Activated gamma-delta T cell treated with anti-CD3 and anti-CD28 coated beads, Interleukin-2, amount 50 U/mL, for 16 hours (primary cell): ENCODE measurements around the gene DOK1.

Source experiments
- DNase-seq: peaks from one replicate; pipeline ENCODE4 v3.0.0-alpha.2; 2020; ENCODE audit warnings: low read depth

The DOK1 gene

DNA sequence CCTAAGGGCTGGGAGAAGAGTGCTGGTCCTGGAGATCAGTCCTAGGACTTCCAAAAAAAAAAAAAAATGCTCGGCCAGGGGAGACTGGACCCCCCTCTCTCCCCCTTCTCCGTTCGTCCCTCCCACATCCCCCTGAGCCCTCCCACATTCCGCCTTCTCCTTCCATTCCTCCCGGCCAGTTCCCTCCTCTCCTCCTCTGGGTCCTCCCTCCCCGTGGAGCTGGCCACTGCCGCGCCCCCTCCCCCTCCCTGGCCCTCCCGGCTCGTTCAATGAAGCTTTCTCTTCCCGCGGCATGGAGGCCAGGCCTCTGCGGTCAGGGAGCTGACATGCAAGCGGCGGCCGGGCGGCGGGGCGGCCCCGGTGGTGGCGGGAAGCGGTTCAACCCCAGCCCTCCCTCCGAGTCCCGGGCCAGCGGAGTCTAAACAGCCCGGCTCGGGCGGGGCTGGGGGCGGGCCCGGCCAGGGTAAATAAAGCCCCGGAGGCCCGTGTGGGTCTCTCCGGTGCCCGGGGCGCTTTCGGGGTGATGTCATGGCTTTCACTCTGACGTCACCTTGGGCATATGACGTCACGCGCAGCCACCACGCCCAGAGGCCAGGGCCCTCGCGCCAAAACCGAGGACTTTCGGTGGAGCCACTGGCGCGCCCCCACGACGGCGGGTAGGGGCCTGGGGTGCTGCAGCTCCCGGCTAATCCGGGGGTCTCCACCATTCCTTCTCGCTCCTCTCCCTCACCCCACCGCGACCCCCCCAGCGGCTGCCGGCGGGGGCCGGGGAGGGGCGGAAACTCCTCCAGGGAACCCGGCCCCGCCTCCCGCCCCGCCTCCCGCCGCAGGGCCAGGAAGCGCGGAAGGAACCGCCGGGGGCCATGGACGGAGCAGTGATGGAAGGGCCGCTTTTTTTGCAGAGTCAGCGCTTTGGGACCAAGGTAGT, at the start of gene DOK1, which contains the start of gene LOXL3:
Gene DOK1 (plus strand): TSS at position 829 of the 928 bp plus-strand sequence. CDS start 35 bp downstream, at position 864.
Gene LOXL3 (minus strand): TSS at position 51 of the 928 bp plus-strand sequence. CDS start 1,308 bp downstream, outside the sequence.
- peak; percentile 68 for DNase-seq

DNA sequence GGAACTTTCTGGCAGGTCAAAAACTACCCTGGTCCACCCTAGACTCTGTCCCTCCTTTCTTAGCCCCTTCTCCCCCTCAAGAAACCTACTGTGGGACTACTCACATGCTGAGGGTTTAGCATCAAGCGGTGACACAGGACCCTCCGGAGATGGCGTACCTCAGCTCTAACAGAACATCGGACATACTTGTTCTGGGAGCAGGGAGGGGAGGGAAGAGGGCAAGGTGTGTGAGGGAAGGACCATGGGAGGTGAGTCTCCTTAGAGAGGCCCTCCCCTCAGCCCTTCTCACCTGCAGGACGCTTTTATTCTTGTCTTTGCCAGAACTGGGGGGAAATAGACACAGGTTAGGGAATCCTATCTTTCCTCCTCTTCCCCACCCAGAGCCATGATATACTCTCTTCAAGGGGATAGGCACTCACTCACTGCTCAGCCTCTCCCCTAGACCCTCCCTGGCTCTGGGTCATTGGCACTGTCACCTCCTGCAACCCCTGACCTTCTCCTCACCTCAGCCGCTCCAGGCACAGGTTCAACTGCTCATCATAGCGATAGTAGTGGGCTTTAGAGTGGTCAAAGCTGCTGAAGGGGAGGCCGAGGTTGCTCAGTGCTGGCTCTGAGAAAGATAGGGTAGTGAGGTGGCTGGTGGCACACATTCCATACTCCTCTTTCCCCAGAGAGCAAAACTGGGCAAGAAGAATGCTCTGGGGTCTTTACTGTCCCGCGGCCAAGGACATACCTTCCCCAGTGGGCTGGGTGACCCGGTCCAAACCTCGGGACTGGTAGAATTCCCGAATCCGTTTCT, 48.9 kb upstream of the DOK1 start:
- DNase-seq: no peak

DNA sequence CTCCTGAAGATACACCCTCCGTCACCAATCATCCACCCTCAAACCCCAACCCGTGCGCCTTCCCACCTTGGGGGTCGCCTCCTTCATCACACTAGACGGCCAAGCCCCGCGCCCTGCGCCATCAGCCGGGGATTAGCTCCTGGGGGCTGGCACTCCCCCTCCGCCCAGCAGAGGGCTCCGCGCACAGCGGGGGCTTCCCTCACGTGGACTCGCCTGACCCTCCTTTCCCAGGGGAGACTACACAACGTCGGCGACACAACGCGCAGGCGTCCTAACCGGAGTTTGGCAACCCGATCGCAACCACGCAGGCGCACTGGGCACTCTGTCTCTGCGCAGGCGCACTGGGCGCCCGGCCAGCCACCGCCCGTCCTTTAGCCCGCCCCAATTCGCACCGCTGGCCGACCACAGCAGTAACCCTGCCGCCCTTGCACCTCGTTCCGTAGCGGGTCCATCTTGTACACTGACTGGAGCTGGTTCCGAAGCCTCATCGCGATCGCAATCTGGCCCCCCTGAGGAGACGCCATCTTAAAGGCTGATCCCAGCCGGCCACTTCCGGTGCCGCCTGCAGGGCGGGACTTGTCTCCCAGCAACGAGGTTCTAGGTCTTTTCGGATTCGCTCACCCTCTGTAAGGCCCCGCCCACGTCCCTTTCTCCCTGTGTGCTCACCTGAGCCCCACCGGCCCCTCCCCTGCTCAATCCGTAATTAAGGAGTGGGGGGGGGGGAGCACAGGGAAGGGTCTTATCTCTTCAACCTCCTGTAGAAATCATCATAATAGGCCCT, 47.2 kb upstream of the DOK1 start, which contains the start of gene PCGF1:
Gene PCGF1 (minus strand): TSS at position 551 of the 781 bp plus-strand sequence. CDS start 27 bp downstream, at position 524.
- DNase-seq: peak; percentile 98

DNA sequence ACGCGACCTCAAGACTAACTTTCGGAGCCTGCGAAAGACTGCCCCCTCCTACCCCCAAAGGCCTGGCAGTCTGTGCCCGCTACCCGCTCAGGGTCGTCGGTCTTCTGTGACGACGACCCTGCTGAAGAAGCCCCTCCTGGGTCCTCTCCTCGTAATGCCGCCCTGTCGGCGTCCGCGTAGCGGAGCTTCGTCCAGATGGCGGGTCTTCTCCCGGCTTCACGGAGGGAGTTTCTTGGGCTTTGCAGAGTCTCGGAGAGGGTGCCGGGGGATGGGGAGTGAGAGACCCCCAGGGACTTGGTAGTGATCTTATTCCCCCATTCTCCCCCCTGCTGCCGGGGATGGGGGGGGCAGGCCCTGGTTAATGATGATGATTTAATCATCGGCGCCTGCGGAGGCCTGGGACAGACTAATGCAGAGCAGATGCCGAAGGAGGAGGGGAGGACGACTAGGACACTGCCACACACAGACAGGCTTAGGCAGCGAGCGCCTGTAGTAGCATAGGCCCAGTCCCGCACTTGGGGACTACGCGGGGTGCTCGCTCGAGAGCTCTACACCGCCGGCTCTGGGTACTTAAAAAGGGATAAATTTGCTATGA, 46.5 kb upstream of the DOK1 start:
- DNase-seq: no peak

DNA sequence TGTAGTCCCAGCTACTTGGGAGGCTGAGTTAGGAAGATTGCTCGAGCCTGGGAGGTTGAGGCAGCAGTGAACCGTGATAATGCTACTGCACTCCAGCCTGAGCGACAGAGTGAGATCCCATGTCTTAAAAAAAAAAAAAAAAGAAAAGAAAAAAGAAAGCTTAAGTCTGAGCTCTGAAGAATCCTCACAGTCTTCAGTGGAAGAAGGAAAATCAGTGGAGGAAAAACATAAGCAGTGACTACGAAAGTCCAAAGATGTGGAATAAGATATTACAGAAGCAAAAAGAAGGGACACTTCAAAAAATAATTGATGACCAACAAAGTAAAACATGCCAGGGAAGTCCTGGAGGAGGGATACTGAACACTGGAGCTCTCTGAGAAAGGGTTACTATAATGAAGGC, 44.2 kb upstream of the DOK1 start:
- DNase-seq: no peak

DNA sequence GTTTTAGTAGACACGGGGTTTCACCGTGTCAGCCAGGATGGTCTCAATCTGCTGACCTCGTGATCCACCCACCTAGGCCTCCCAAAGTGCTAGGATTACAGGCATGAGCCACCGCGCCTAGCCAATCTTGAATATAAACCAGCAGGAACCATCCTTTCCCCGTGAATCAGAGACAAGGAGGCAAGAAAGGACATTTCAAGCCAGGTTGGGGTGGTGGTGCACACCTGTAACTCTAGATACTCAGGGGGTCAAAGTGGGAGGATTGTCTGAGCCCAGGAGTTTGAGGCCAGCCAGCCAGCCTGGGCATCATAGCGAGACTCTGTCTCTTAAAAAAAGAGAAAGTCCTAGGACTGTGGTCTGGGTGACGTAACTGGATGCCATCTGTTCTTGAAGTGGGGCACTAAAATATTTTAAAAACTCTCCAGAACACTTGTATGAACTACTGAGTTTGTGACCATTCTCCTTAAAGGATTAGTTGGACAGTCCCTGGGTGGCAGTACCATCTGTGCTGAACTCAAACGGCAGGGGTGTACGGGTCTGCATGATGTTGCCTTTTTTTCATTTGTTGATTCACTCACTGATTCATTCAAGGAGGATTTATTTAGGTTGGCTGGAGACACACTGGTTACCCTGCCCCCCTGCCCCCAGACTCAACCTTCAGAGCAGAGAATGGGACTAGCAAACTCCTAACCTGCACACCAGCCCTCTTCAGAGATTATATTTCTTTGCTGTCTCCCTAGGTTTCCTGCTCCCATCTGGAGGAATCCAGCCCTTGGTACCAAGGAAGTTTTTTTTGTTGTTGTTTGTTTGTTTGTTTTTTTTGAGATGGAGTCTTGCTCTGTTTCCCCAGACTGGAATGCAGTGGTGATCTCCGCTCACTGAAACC, 43.2 kb upstream of the DOK1 start:
- DNase-seq: no peak

DNA sequence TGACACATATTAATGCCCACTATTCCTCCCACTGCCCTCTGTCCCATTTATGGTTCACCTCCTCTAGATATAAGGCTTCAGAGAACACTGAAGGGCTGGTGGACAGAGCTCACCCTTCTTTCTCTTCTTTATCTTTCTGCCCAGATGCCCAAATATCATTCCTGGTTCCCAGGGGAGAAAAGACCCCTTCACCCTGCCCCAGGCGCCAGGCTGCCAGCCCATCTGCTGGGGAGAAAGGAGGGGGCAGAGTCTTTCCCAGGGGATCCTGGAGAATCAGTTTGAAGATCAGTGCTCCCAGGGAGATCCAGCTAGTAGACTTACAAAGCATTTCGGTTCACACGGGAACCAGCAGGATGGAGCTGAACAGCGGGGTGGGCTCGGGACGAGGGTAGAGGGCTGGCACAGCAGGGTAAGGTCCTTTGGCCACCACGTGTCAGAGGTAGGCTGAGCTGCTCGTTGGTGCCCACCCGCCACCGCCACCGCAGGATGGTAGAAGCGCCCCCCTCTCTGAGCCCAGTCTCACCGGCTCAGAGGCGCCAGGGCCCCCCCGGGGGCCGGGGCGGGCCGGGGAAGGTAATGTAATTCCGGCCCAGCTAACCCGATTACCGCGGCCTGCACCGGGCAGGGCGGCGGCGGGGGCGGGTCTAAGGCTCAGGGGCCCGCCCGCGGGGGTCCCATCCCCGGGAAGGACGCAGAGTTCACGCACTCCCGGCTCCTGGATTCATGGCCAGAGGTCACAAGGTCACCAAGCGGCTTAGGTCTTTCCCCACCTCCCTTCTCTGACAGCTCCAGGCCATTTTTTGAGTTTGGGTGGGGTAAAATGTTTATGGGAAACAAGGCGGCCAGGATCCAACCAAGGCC, 41.5 kb upstream of the DOK1 start:
- DNase-seq: no peak

DNA sequence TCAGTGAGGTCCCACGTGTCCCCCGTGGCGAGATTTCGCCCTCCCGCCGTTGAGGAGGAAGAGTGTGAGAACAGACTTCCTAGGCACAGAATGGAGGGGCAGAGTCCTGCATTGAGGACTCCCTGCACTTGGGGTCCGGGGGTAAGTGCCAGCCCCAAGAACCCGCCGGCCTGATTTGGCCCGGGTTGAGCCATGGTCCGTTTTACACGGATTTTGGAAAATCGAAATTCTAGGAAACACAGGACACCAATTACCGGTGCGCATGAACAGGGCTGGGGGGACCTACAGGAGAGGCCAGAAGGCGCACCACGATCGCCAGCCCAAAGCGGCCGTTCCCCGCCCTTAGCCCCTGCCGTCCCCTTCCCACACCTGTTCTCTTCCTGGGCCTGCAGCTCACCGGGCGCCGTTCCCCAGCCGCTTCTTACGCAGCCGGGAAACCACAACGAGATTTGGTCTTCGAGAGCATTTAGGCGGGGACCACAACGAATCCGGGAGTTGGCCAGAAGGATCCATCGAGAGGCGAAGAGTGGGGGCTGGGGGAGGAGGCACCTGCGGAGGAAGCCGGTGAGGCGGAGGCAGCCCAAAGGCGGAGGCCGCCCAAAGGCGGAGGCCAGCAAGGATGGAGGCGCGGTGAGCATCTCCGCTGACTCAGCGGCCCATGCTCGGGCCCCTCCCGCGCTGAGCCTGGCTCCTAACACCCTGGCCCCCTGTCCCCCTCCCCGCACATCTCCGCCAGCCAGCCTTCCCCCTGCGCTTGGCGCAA, 40.7 kb upstream of the DOK1 start:
- no peak for DNase-seq

DNA sequence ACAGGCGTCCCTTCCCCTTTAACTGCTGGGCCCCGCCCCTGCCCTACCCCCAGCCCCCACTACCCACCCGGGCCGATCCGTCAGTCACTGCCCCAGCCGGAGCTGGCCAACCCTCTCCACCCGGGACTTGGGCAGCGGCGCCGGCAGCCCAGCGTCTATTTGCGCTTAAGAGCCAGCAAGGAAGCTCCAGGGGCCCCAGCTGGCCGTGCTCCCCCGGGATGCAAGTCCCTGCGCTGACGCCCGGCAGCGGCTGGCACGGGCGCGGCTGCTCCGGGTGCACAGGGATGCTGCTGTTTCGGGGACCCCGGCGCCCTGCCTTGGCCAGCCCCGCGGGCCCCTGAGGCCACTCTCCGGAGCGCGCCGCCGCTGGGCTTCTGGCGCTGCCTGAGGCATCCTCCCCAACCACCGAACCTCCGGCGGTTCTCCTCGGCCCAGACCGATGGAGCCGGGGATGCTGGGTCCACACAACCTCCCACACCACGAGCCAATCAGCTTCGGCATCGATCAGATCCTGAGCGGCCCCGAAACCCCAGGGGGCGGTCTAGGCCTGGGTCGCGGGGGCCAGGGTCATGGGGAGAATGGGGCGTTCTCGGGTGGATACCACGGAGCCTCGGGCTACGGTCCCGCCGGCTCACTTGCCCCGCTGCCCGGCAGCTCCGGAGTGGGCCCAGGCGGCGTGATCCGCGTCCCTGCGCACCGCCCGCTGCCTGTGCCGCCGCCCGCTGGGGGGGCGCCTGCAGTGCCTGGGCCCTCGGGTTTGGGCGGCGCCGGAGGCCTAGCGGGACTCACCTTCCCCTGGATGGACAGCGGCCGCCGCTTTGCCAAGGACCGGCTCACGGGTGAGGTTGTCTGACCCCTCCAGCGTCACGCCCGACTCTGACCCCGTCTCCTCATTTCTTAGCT, 39.9 kb upstream of the DOK1 start, which contains the start of gene TLX2:
Gene TLX2 (plus strand): TSS at position 83 of the 903 bp plus-strand sequence. CDS start 357 bp downstream, at position 440.
- DNase-seq: no peak

DNA sequence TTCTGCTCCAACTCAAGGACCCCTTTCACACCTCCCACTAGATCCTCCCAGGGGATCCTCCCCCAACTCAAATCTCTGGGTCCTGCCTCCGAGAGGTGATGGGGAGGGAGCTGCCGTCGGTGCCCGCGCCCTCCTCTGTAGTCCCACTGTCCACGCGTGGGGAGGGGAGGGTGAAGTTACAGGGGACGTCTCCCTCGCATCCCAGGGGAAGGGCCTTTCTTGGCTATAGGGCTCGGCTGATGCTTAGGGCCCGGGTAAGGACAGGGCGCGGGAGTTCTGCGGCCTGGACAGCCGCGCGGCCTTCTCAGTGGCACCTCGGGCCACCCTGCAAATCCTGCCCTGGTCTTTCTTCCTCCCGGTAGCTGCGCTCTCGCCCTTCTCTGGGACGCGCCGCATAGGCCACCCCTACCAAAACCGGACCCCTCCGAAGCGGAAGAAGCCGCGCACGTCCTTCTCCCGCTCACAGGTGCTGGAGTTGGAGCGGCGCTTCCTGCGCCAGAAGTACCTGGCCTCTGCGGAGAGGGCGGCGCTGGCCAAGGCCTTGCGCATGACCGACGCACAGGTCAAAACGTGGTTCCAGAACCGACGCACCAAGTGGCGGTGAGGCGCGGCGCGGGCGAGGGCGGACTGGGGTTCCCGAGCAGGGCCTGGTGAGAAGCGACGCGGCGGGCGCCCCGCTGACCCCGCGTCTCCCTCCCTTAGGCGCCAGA, 39.1 kb upstream of the DOK1 start:
- DNase-seq: no peak

DNA sequence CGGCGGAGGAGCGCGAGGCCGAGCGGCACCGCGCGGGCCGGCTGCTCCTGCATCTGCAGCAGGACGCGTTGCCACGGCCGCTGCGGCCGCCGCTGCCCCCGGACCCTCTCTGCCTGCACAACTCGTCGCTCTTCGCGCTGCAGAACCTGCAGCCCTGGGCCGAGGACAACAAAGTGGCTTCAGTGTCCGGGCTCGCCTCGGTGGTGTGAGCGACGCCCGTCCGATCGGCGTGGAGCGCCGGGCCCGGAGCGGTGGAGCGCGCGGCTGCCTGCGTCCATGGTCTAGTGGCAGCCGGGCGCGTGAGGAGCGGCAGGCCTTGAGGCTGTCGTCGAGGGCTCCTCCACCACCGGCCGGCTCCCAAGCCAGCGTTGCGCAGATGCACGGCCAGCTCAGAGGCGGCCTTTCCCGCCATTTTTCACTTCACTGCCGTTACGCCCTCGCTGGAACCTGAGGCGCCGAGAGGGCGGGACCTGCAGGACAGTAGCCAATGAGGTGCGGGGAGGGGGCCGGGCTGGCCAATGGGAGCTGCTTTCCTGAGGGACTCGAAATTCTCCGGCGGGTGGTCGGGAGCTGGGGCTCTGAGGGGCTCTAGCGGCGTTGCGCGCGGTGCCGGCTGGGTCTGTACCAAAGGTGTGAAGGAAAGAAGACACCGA, 38.4 kb upstream of the DOK1 start:
- peak; percentile 60 for DNase-seq

DNA sequence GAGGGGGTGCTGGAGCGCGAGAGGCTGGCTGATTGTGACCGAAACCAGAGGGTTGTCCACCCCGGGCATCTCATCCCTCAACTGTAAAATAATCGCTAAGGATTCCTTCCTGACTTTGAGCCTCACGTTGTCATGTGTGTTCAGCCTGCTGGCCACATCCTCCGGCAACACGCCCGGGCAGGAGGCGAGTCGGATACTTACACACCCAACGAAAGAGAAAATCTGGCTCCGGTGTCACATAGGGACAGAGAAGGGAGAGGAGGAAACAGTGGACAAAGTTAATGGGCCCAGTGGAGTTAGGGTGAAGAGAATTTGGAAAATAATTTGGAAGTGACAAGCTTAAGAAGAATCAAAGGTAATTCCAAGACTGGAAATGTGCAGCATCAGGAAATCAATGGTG, 37.9 kb upstream of the DOK1 start:
- DNase-seq: no peak

DNA sequence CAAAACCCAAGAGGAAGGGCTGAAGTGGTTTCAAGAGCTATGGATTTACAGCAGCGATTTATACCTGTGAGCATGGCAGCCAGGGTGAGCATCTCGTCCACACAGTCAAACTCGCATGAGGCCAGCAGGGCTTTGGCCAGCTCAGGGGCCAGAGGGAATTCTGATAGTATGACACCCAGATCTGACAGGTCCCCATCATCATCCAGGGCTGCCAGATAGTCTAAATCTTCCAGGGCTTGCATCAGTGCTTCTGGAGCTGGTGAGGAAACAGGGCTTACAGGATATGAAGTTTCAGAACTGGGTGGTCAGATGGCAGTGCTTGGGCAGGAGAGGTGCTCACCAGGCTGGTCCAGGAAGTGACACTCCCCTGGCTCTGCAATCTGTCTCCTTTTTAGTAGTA, 32.0 kb upstream of the DOK1 start:
- no peak for DNase-seq

DNA sequence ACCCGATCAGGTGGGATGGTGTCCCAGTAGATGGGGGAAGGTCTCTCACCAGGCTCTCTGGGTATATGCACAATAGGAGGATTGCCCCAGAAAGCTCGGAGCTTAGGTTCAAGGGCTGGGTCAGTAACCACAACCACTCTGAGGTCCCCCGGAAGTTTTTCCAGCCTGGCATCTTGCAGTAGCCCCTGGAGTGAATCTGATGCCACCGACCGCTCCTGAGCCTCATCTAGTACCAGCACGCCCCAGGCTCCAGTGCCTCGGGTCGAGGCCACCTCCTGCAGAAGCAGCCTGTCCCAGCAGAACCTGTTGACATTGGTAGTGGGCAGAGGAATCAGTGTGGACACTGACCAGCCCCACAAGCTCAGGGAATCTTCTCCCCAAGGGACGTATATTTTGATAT, 30.5 kb upstream of the DOK1 start:
- no peak for DNase-seq

DNA sequence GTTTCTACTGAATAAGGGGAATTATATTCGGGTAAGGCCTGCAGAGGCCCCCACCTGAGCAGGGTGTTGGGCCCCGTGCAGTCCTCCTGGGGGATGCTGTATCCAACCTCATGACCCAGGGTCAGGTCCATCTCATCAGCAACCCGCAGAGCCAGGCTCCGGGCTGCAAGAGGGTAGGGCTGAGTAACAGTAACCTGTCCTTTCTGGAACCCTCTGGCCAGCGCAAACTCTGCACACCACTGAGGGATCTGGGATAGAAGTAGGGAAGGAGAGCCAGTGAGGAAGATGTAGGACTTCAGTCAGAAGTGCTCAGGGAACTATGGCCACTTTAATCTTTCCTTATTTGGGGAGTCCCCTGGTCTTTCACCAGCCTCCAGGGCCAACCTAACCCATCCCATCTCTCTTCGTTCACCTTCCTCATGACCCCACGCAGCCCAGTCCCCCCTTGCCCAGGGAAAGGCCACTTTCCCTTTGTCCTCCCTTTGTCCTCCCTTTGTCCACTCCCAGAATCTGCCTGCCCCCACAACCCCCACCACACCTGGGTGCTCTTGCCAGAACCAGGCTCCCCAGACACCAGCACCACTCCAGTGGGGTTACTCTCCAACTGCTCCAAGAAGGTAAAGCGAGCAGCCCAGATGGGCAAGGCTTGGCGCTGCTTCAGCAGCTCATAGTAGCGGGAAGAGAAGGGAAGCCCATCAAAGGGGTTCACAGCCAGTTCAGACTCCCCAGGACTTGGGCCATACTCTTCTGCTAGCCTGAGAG, 29.4 kb upstream of the DOK1 start:
- no peak for DNase-seq
